ENCODE data around the gene CAPN11.
"Not testable (repeated sequence)": the region's sequence is repeated elsewhere in the genome, so short reads cannot be mapped to it uniquely, and the experiment has no call there.

CAPN11 gene

GRCh38 chr6:44230034-44230675 lies 71.5 kb downstream of the CAPN11 start:
- no peak for DNase-seq

DNA sequence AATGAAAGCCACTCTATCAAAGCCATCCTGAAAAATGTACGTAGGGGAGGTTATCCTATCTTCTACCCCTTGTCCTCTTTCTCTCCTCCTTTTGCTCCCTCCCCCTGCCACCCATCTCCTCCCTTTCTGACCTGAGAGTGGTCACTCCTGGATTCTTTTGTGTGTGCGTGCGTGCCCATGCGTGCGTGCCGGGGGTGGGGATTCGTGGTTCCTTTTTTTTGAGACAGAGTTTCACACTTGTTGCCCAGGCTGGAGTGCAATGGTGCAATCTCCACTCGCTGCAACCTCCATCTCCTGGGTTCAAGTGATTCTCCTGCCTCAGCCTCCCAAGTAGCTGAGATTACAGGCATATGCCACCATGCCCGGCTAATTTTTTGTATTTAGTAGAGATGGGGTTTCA lies 72.8 kb downstream of the CAPN11 start:
- DNase-seq = not testable (repeated sequence)

- DNase-seq = no peak
These were observed 74.3 kb downstream of the CAPN11 start for GRCh38 chr6:44232676-44233566.

- DNase-seq = no peak
These were observed 75.0 kb downstream of the CAPN11 start for GRCh38 chr6:44233567-44234100.

All from activated CD4-positive, alpha-beta T cell treated with anti-CD3 and anti-CD28 coated beads, Interleukin-2, amount 50 U/mL, for 4 hours (primary cell).